B cell (primary cell): ENCODE data around the gene SPIRE1. TPM values are rescaled to one million over a fixed set of nuclear protein-coding genes. Genes with fewer than 3 reads are reported as not detected.
"Not testable (repeated sequence)": the region's sequence is repeated elsewhere in the genome, so short reads cannot be mapped to it uniquely, and the experiment has no call there.

Experiments used
- ATAC-seq: fragments of 200-7000 bp; cut with Tn5 transposase; one replicate; pipeline ENCODE4 v1.10.0; 2021; ENCODE audit warnings: low read depth, mild to moderate bottlenecking, moderate number of reproducible peaks, moderate library complexity
- CTCF ChIA-PET: fragments of 350-600 bp; sonication (Branson Sonifier 250); formaldehyde crosslinking; loops from one replicate; lab custom pipeline; 2021; ENCODE audit warnings: antibody characterized with exemption, inconsistent platforms; lab: Charles Lee
- POLR2A ChIA-PET: fragments of 350-600 bp; sonication (Branson Sonifier 250); formaldehyde crosslinking; loops from one replicate; lab custom pipeline; 2021; ENCODE audit warnings: antibody characterized with exemption; lab: Charles Lee
- DNase-seq: peaks from one replicate; pipeline ENCODE4 v3.0.0; 2013
- H2AFZ ChIP-seq: 2 replicates; pipeline ENCODE4 v1.6.1; 2012; ENCODE audit warnings: mild to moderate bottlenecking, low read depth, low read length; ENCODE audit not compliant: insufficient read depth, poor library complexity, severe bottlenecking
- H3K27ac ChIP-seq, 2 donors: 1 replicate in 1 of 2; 2 replicates in 1 of 2; pipeline ENCODE4 v1.5.1; 2012 to 2013; ENCODE audit warnings: low read length in 2 of 2, mild to moderate bottlenecking in 2 of 2, moderate library complexity in 1 of 2
- H3K27me3 ChIP-seq, 4 experiments: fragments of 200-600 bp in 1 of 4; sonication (generic) in 1 of 4; replicated peaks in 1 of 4; 1 replicate in 2 of 4; 2 replicates in 2 of 4; pipeline versions ENCODE4 v1.6.1 to v1.7.0; 2013 to 2016; ENCODE audit warnings: low read length in 3 of 4, mild to moderate bottlenecking in 2 of 4, mixed read lengths in 1 of 4, moderate library complexity in 1 of 4; ENCODE audit not compliant: insufficient read depth in 4 of 4, control insufficient read depth in 3 of 4; ENCODE audit errors: control extremely low read depth in 1 of 4
- H3K36me3 ChIP-seq, 2 experiments: replicated peaks in 1 of 2; 1 replicate in 1 of 2; 2 replicates in 1 of 2; pipeline versions ENCODE4 v1.6.1 to v1.7.1; 2013; ENCODE audit warnings: low read length in 1 of 2; ENCODE audit not compliant: insufficient read depth in 2 of 2, control insufficient read depth in 1 of 2; ENCODE audit errors: control extremely low read depth in 1 of 2, extremely low read depth in 1 of 2
- H3K4me1 ChIP-seq, 2 donors: fragments of 200-600 bp in 1 of 2; sonication (generic) in 1 of 2; 1 replicate in 1 of 2; 2 replicates in 1 of 2; pipeline versions ENCODE4 v1.5.1 to v1.6.1; 2013 to 2017; ENCODE audit warnings: low read length in 2 of 2; ENCODE audit not compliant: control insufficient read depth in 2 of 2, insufficient read depth in 2 of 2
- H3K4me2 ChIP-seq: replicated peaks from 2 replicates; pipeline ENCODE3; 2012; ENCODE audit warnings: mild to moderate bottlenecking, low read depth, low read length; ENCODE audit not compliant: poor library complexity, severe bottlenecking
- H3K4me3 ChIP-seq, 5 experiments: fragments of 200-600 bp in 1 of 5; sonication (generic) in 1 of 5; 1 replicate in 3 of 5; 2 replicates in 2 of 5; pipeline versions ENCODE4 v1.5.1 to v1.7.0; 2011 to 2016; ENCODE audit warnings: low read length in 4 of 5, mild to moderate bottlenecking in 4 of 5, low read depth in 2 of 5, control low read depth in 1 of 5, moderate library complexity in 1 of 5; ENCODE audit not compliant: insufficient read depth in 1 of 5; ENCODE audit errors: control extremely low read depth in 1 of 5, extremely low read depth in 1 of 5
- H3K79me2 ChIP-seq: fragments of 200-600 bp; sonication (generic); one replicate; pipeline ENCODE4 v1.6.0; 2016; ENCODE audit warnings: low read length; ENCODE audit not compliant: control insufficient read depth, insufficient read depth
- H3K9ac ChIP-seq: fragments of 200-600 bp; sonication (generic); 2 replicates; pipeline ENCODE4 v1.6.1; 2017; ENCODE audit warnings: mild to moderate bottlenecking, low read length, moderate library complexity
- H3K9me3 ChIP-seq, 3 donors: one replicate each; pipeline versions ENCODE4 v1.6.1 to v1.7.1; 2013; ENCODE audit warnings: low read length in 2 of 3; ENCODE audit not compliant: control insufficient read depth in 2 of 3, insufficient read depth in 1 of 3; ENCODE audit errors: control extremely low read depth in 1 of 3
- H4K20me1 ChIP-seq: 2 replicates; pipeline ENCODE4 v1.6.0; 2012; ENCODE audit warnings: mild to moderate bottlenecking, low read length; ENCODE audit not compliant: insufficient read depth, control insufficient read depth, poor library complexity, severe bottlenecking
- H3K27ac Mint-ChIP-seq: one replicate; pipeline ENCODE4 v1.8.0; 2021; ENCODE audit warnings: mixed read lengths
- H3K27me3 Mint-ChIP-seq: one replicate; pipeline ENCODE4 v1.8.0; 2021; ENCODE audit warnings: mixed read lengths
- H3K4me1 Mint-ChIP-seq: one replicate; pipeline ENCODE4 v1.8.0; 2021; ENCODE audit warnings: mixed read lengths
- H3K4me3 Mint-ChIP-seq: one replicate; pipeline ENCODE4 v1.8.0; 2021; ENCODE audit warnings: mixed read lengths
- H3K9me3 Mint-ChIP-seq: one replicate; pipeline ENCODE4 v1.8.0; 2022; ENCODE audit warnings: mixed read lengths; ENCODE audit not compliant: insufficient read depth
- CTCF ChIP-seq: fragments of 200-600 bp; IDR thresholded peaks from one replicate; pipeline ENCODE4 v1.8.0; 2022; ENCODE audit warnings: antibody characterized with exemption, mild to moderate bottlenecking
- EZH2 ChIP-seq: IDR thresholded peaks from 2 replicates; pipeline ENCODE4 v1.6.1; 2012; ENCODE audit warnings: borderline replicate concordance, low read depth, mild to moderate bottlenecking, moderate library complexity, low read length; ENCODE audit not compliant: insufficient read depth, poor library complexity, severe bottlenecking
- WGBS: methylation state at CpG from one replicate; pipeline ENCODE4 v1.1.5; 2013; ENCODE audit warnings: missing lambda C conversion rate; ENCODE audit not compliant: insufficient coverage; 5-methylcytosine and 5-hydroxymethylcytosine counted together
- intact Hi-C: fragments of 100-400 bp; cut with micrococcal nuclease; formaldehyde crosslinking; loops from one replicate; pipeline ENCODE4 v1.10.0; 2022
- polyA plus RNA-seq: library from polyadenylated mRNA; depleted of rRNA; stranded (reverse); fragments of >200 nt; gene quantifications from 2 replicates; pipeline ENCODE4 v1.2.3, GENCODE V29; 2012
- total RNA-seq, 2 donors: library from RNA; stranded (reverse); fragments of 120-200 nt in 1 of 2; gene quantifications; 1 replicate in 1 of 2; 2 replicates in 1 of 2; pipeline versions ENCODE4 v1.2.3 to v1.2.4, GENCODE V29; 2013 to 2022

Gene SPIRE1
- total and polyA plus RNA-seq, 2 donors (not counting 1 experiment from before 2014, with no cell fraction given), result 0.22 to 4.0 TPM

GRCh38 chr18:12481915-12482314 lies 176.0 kb downstream of the SPIRE1 start:
- H3K4me3 ChIP-seq, H3K27ac Mint-ChIP-seq, H3K27me3 ChIP-seq, H3K27ac ChIP-seq, H4K20me1 ChIP-seq, H3K9me3 ChIP-seq, intact Hi-C loops, DNase-seq, H3K9ac ChIP-seq, H3K4me2 ChIP-seq, H3K27me3 Mint-ChIP-seq, POLR2A ChIA-PET, H3K4me3 Mint-ChIP-seq, H3K79me2 ChIP-seq, H3K9me3 Mint-ChIP-seq, H3K36me3 ChIP-seq, ATAC-seq, H2AFZ ChIP-seq, H3K4me1 Mint-ChIP-seq, H3K4me1 ChIP-seq: not testable (repeated sequence)
- 100% methylated on average over 3 of the region's 10 CpGs for WGBS
- CTCF ChIA-PET, result interaction anchor here (0.7 to 0.8 kb wide), 2 partner anchors 734 to 1864 kb away, joined by 3 read pairs; no protein-coding TSS in a partner anchor

GRCh38 chr18:12479982-12480381 lies 177.9 kb downstream of the SPIRE1 start:
- Mint-ChIP-seq H3K4me1 (no peaks in the 10 kb centered on the region), H3K4me3 (no peak overlapping the region), H3K9me3 (no peaks in the 10 kb centered on the region), H3K27ac (no peak overlapping the region), H3K27me3 (no peaks in the 10 kb centered on the region)
- Histone ChIP-seq H3K36me3 (no peaks in the 10 kb centered on the region), H3K27ac (no peak overlapping the region), H3K4me3 (no peak overlapping the region), H3K4me1 (no peaks in the 10 kb centered on the region), H3K79me2 (no peaks in the 10 kb centered on the region), H3K4me2 (no peak overlapping the region), H4K20me1 (no peaks in the 10 kb centered on the region), H3K9ac (no peak overlapping the region), H2AFZ (no peak overlapping the region), H3K9me3 (no peaks in the 10 kb centered on the region), H3K27me3 (no peaks in the 10 kb centered on the region)
- intact Hi-C loops, result no loop called here
- CTCF ChIA-PET, result no interaction called here
- TF ChIP-seq CTCF, result no peak
- TF ChIP-seq EZH2, result no peak
- POLR2A ChIA-PET, result no interaction called here
- DNase-seq (no peak), ATAC-seq (no peak)
